PC-3 (cell line): ENCODE measurements around the gene MYO1C.

Experiments
- CTCF ChIP-seq: fragments of 300-600 bp; sonication (generic); conservative IDR thresholded peaks from 2 replicates; pipeline ENCODE4 v1.5.1; 2017; ENCODE audit warnings: antibody characterized with exemption, low read depth, mild to moderate bottlenecking, low read length
- EZH2 ChIP-seq: fragments of 300-600 bp; sonication (generic); IDR thresholded peaks from one replicate; pipeline ENCODE4 v1.6.1; 2017; ENCODE audit warnings: antibody characterized with exemption, mild to moderate bottlenecking, low read length; ENCODE audit not compliant: unreplicated experiment

GRCh38 chr17:1505586-1505985, 13.1 kb upstream of the MYO1C start:
- TF ChIP-seq CTCF, result no peak
- TF ChIP-seq EZH2, result no peak
